Activated CD8-positive, alpha-beta T cell treated with anti-CD3 and anti-CD28 coated beads for 36 hours (primary cell): ENCODE measurements around the gene ANP32B. TPM values are rescaled to one million over a fixed set of nuclear protein-coding genes. Genes with fewer than 3 reads are reported as not detected.

Source experiments
- ATAC-seq: fragments of 200-7000 bp; cut with Tn5 transposase; one replicate; pipeline ENCODE4 v1.10.0; 2021; ENCODE audit warnings: mild to moderate bottlenecking, moderate library complexity
- CTCF ChIA-PET: fragments of 350-600 bp; sonication (Branson Sonifier 250); formaldehyde crosslinking; loops from one replicate; lab custom pipeline; 2021; ENCODE audit warnings: antibody characterized with exemption; lab: Charles Lee
- POLR2A ChIA-PET: fragments of 350-600 bp; sonication (Branson Sonifier 250); formaldehyde crosslinking; loops from one replicate; lab custom pipeline; 2021; ENCODE audit warnings: antibody characterized with exemption; lab: Charles Lee
- DNase-seq: peaks from one replicate; pipeline ENCODE4 v3.0.0-alpha.2; 2020
- H3K27ac Mint-ChIP-seq: one replicate; pipeline ENCODE4 v1.8.0; 2021; ENCODE audit warnings: mild to moderate bottlenecking, mixed read lengths
- H3K27me3 Mint-ChIP-seq: one replicate; pipeline ENCODE4 v1.8.0; 2021; ENCODE audit warnings: mixed read lengths
- H3K36me3 Mint-ChIP-seq: one replicate; pipeline ENCODE4 v1.8.0; 2021; ENCODE audit warnings: low read depth, mixed read lengths
- H3K4me1 Mint-ChIP-seq: one replicate; pipeline ENCODE4 v1.8.0; 2021; ENCODE audit warnings: low read depth, mixed read lengths
- H3K4me3 Mint-ChIP-seq: one replicate; pipeline ENCODE4 v1.8.0; 2021; ENCODE audit warnings: mild to moderate bottlenecking, moderate library complexity, mixed read lengths
- H3K9me3 Mint-ChIP-seq: one replicate; pipeline ENCODE4 v1.8.0; 2021; ENCODE audit warnings: mixed read lengths
- CTCF ChIP-seq: fragments of 200-600 bp; IDR thresholded peaks from one replicate; pipeline ENCODE4 v1.8.0; 2022; ENCODE audit warnings: antibody characterized with exemption, mild to moderate bottlenecking
- intact Hi-C: fragments of 100-400 bp; cut with micrococcal nuclease; formaldehyde crosslinking; loops from one replicate; pipeline ENCODE4 v1.10.0; 2022
- total RNA-seq, 2 experiments: library from RNA; stranded (reverse); gene quantifications; one replicate each; pipeline ENCODE4 v1.2.3, GENCODE V29; 2021

Gene ANP32B
- total RNA-seq, 2 experiments from 2014 or later, result 374 to 389 TPM

- H3K36me3 Mint-ChIP-seq, result peaks cover 80% of the 10 kb centered on the region
- CTCF ChIA-PET, result interaction anchor here (0.8 to 2.1 kb wide), 2 partner anchors 10 to 15 kb away, joined by 4 to 11 read pairs; no protein-coding TSS in a partner anchor
- POLR2A ChIA-PET, result interaction anchor here (0.9 to 10.7 kb wide), 3 partner anchors 14 to 18 kb away, joined by 3 to 201 read pairs (median 5); partner anchors contain the start of gene ANP32B
- H3K4me1 Mint-ChIP-seq, result peaks cover 33% of the 10 kb centered on the region
- intact Hi-C loops, result no loop called here
- ATAC-seq (peak; percentile 42), DNase-seq (no peak)
- H3K9me3 Mint-ChIP-seq, result no peaks in the 10 kb centered on the region
- H3K4me3 Mint-ChIP-seq, result no peak overlapping the region
- TF ChIP-seq CTCF, result no peak
- no peaks in the 10 kb centered on the region for H3K27me3 Mint-ChIP-seq
- peak overlapping the region; percentile 33 for H3K27ac Mint-ChIP-seq
These were observed 24.2 kb downstream of the ANP32B start for GRCh38 chr9:98007251-98007928.

GRCh38 chr9:98008764-98009163, 25.6 kb downstream of the ANP32B start:
- no peak for DNase-seq
- POLR2A ChIA-PET, result interaction anchor here (0.6 to 10.7 kb wide), 3 partner anchors 10 to 29 kb away, joined by 5 to 201 read pairs (median 6); partner anchors contain the start of gene ANP32B
- CTCF ChIA-PET, result no interaction called here
- Mint-ChIP-seq H3K36me3 (peaks cover 83% of the 10 kb centered on the region), H3K27me3 (no peaks in the 10 kb centered on the region), H3K9me3 (no peaks in the 10 kb centered on the region), H3K27ac (no peak overlapping the region), H3K4me3 (no peak overlapping the region), H3K4me1 (peaks cover 29% of the 10 kb centered on the region)
- no peak for ATAC-seq
- intact Hi-C loops, result no loop called here
- no peak for TF ChIP-seq CTCF

DNA sequence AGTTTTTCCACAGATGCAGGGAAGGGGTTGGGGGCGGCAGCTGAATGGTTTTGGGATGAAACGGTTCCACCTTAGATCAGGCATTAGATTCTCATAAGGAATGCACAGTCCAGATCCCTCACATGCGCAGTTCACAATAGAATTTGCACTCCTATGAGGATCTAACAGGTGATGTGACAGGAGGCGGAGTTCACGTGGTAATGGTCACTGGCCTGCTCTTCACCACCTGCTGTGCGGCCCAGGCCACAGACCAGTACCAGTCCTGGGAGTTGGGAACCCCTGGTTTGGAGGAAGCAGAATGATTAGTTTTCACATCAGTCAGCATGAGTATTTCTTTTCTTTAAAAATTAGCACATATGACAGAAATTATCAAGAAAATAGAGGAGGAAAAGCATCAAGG, 26.3 kb downstream of the ANP32B start:
- H3K36me3 Mint-ChIP-seq, result peaks cover 80% of the 10 kb centered on the region
- POLR2A ChIA-PET, result interaction anchor here (0.6 to 10.7 kb wide), 3 partner anchors 9 to 28 kb away, joined by 5 to 201 read pairs (median 6); partner anchors contain the start of gene ANP32B
- no peaks in the 10 kb centered on the region for H3K9me3 Mint-ChIP-seq
- ATAC-seq (no peak), DNase-seq (no peak)
- CTCF ChIA-PET, result no interaction called here
- no peaks in the 10 kb centered on the region for H3K27me3 Mint-ChIP-seq
- H3K4me1 Mint-ChIP-seq, result peaks cover 29% of the 10 kb centered on the region
- no peak for TF ChIP-seq CTCF
- H3K4me3 Mint-ChIP-seq, result no peak overlapping the region
- intact Hi-C loops, result no loop called here
- H3K27ac Mint-ChIP-seq, result peak overlapping the region; percentile 3

DNA sequence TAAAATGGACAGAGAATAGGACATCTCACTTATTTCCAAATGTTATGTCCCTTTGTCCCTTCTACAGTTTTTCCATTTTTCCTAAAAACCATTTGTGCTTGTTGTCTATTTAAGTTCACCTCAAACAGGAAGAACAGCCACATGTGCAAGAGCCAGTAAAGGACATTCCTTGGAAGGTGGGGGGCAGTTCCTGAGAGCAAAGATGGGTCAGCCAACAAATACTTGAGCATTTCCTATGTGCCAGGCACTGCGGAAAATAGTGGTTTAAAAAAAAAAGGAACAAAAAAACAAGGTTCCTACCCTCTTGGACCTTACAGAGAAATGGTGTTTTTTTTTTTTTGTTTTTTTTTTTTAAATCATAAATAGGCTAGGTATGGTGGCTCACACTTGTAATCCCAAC, 26.8 kb downstream of the ANP32B start:
- POLR2A ChIA-PET, result interaction anchor here (1.0 to 1.4 kb wide), 2 partner anchors 12 to 20 kb away, joined by 3 to 5 read pairs; no protein-coding TSS in a partner anchor
- no peak overlapping the region for H3K27ac Mint-ChIP-seq
- ATAC-seq (no peak), DNase-seq (no peak)
- peaks cover 26% of the 10 kb centered on the region for H3K4me1 Mint-ChIP-seq
- no peak for TF ChIP-seq CTCF
- no peaks in the 10 kb centered on the region for H3K27me3 Mint-ChIP-seq
- peaks cover 81% of the 10 kb centered on the region for H3K36me3 Mint-ChIP-seq
- H3K4me3 Mint-ChIP-seq, result no peak overlapping the region
- CTCF ChIA-PET, result interaction anchor here (0.8 to 1.4 kb wide), 2 partner anchors 9 to 25 kb away, joined by 3 to 5 read pairs; no protein-coding TSS in a partner anchor
- no peaks in the 10 kb centered on the region for H3K9me3 Mint-ChIP-seq
- intact Hi-C loops, result no loop called here

DNA sequence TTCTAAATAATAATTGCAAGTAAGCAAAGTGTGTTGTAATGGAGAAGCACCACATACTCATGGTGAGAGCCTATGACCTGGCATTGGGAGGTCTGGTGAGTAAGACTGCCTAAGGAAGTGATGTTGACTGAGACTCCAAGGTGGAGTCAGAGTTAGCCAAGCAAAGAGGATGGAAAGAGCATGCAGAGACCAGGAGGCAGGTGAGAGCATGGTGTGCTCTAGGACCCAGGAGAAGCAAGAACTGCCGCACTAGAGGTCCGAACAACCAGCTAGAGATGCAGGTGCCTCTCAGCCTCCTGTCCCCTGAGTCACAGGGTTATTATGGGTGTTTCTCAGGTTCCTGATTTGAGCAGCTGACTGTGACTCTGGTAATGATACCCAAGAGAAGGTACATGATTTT, 27.3 kb downstream of the ANP32B start:
- Mint-ChIP-seq H3K4me3 (no peak overlapping the region), H3K27me3 (no peaks in the 10 kb centered on the region), H3K36me3 (peaks cover 81% of the 10 kb centered on the region), H3K9me3 (no peaks in the 10 kb centered on the region), H3K4me1 (peaks cover 25% of the 10 kb centered on the region), H3K27ac (peak overlapping the region; percentile 37)
- ChIA-PET POLR2A (interaction anchor here (1.0 to 1.4 kb wide), 2 partner anchors 12 to 21 kb away, joined by 3 to 5 read pairs; no protein-coding TSS in a partner anchor), CTCF (interaction anchor here (0.8 to 1.4 kb wide), 3 partner anchors 10 to 87 kb away, joined by 3 to 5 read pairs (median 3); no protein-coding TSS in a partner anchor)
- intact Hi-C loops, result no loop called here
- peak; percentile 78 for ATAC-seq
- peak; percentile 36 for DNase-seq
- TF ChIP-seq CTCF, result no peak
